Measurements from ENCODE around the gene SSNA1. TPM values are rescaled to one million over a fixed set of nuclear protein-coding genes. Genes with fewer than 3 reads are reported as not detected.

Gene SSNA1
- total RNA-seq, 1 donor from 2014 or later = 123 TPM

DNA sequence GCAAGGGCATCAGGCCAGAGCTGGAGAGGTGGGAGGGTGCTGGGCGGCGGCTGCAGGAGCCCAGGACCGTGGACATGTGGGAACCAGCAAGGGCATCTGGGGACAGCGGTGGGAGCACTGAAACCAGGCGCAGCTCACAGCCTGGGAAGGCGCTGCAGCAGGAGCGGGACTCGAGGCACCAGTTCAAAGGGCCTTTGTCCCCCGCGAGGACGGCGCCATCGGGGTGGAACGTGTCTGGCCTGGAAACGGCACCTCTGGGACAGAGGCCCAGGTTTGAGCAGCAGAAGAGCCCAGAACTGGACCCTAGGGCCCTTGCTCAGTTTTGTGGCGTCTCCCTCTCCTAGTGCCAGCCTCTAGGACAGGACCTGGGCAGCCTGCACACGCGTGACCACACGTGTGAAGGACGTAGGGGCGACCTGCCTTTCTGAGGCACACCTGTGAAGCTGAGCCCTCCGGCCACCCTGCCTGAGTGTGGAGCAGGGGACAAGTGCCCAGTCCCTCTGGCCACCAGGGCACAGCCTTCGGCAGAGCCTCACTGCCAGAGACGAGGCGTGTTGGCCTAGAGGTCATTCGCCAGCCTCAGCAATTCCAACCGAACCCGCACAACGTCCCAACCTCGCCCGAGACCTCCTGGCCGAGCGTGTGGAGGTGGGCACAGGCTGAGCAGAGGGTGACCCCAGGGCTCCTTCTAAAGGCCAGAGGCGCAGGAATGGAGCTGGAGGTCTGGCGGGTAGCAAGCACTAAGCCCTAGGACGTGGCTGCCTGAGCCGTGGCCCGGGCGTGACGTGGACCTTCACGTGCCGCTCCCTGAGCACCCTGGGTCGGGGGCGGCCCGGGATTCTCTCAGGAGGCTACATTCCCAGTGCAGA lies 14.4 kb upstream of the SSNA1 start:
- Histone ChIP-seq H3K27me3 (no peaks in the 10 kb centered on the region), H3K4me3 (no peak overlapping the region), H3K27ac (no peak overlapping the region), H3K36me3 (peaks cover 3 to 5% of the 10 kb centered on the region in 2 donors), H3K4me1 (peaks cover 3 to 6% of the 10 kb centered on the region in 2 donors), H3K9me3 (no peaks in the 10 kb centered on the region)
- TF ChIP-seq, protein P1, sequence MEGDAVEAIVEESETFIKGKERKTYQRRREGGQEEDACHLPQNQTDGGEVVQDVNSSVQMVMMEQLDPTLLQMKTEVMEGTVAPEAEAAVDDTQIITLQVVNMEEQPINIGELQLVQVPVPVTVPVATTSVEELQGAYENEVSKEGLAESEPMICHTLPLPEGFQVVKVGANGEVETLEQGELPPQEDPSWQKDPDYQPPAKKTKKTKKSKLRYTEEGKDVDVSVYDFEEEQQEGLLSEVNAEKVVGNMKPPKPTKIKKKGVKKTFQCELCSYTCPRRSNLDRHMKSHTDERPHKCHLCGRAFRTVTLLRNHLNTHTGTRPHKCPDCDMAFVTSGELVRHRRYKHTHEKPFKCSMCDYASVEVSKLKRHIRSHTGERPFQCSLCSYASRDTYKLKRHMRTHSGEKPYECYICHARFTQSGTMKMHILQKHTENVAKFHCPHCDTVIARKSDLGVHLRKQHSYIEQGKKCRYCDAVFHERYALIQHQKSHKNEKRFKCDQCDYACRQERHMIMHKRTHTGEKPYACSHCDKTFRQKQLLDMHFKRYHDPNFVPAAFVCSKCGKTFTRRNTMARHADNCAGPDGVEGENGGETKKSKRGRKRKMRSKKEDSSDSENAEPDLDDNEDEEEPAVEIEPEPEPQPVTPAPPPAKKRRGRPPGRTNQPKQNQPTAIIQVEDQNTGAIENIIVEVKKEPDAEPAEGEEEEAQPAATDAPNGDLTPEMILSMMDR (IDR thresholded peaks at IDR 0.05) = no peak
- no peak for DNase-seq (ENCODE audit: low spot score in 2 of 2)
- intact Hi-C loops (cut with DNase I) = no loop called here

DNA sequence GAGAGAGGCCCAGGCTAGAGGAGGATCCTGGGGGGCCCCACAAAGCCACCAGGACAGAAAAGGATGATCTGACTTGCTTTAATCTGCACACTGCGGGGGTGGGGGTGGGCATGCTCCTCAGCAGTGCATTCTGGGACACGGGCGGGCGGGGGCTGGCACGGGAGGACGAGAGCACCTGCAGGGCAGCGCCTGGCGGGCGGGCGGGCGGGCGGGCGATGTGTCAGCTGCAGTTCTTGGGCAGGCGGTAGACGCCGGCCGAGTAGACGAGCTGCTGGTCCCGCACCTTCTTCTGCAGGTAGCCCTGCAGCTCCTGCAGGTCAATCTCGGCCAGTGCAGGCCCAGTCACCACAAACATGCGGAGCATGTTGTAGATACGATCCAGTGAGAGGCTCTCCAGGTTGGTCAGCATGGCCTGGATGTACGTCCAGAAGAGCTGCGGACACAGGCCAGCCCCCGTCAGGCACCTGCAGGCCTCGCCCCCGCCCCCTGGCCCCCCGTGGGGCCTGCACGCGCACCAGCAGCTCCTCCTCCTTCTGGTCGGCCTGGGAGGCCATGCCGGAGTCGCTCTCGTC lies 13.7 kb upstream of the SSNA1 start:
- intact Hi-C loops (cut with DNase I) = no loop called here
- no peak overlapping the region for H3K27ac ChIP-seq
- DNase-seq (ENCODE audit: low spot score in 2 of 2) = no peak
- no peaks in the 10 kb centered on the region for H3K27me3 ChIP-seq
- peaks cover 11 to 13% of the 10 kb centered on the region in 2 donors for H3K36me3 ChIP-seq
- no peaks in the 10 kb centered on the region for H3K4me1 ChIP-seq
- no peak overlapping the region for H3K4me3 ChIP-seq
- no peaks in the 10 kb centered on the region for H3K9me3 ChIP-seq
- TF ChIP-seq, protein P1 (IDR thresholded peaks at IDR 0.05) = no peak

DNA sequence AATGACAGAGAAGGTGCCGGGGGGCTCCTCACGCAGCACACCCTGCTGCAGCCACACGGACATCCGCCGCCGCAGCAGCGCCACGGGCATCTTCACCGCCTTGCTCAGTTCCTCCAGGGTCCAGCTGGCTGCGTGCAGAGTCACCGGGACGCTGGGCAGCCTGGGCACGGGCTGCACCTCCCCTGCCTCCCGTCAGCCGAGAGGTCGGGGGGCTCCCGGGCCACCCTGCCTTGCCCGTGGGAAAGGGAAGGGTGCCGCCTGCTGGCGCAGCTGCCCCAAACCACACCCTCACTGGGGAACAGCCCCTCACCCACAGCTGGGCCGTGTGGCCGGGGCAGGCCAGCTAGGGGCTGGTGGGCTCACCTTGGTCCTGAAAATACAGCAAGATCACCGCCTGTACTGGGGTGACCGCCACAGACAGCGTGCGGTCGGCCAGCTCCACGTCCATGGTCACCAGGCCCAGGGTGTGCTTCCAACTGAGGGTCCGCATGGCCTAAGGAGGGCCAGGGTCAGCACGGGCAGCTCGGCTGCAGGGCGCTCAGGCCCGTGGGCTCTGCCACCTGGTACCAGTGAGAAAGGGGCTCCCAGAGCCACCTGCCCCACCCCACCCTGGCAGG lies 13.0 kb upstream of the SSNA1 start:
- intact Hi-C loops (cut with DNase I) = no loop called here
- Histone ChIP-seq H3K36me3 (peaks cover 18 to 19% of the 10 kb centered on the region in 2 donors), H3K27me3 (no peaks in the 10 kb centered on the region), H3K9me3 (no peaks in the 10 kb centered on the region), H3K4me1 (no peaks in the 10 kb centered on the region), H3K4me3 (no peak overlapping the region), H3K27ac (no peak overlapping the region)
- TF ChIP-seq, protein P1 (IDR thresholded peaks at IDR 0.05) = no peak
- no peak for DNase-seq (ENCODE audit: low spot score in 2 of 2)

DNA sequence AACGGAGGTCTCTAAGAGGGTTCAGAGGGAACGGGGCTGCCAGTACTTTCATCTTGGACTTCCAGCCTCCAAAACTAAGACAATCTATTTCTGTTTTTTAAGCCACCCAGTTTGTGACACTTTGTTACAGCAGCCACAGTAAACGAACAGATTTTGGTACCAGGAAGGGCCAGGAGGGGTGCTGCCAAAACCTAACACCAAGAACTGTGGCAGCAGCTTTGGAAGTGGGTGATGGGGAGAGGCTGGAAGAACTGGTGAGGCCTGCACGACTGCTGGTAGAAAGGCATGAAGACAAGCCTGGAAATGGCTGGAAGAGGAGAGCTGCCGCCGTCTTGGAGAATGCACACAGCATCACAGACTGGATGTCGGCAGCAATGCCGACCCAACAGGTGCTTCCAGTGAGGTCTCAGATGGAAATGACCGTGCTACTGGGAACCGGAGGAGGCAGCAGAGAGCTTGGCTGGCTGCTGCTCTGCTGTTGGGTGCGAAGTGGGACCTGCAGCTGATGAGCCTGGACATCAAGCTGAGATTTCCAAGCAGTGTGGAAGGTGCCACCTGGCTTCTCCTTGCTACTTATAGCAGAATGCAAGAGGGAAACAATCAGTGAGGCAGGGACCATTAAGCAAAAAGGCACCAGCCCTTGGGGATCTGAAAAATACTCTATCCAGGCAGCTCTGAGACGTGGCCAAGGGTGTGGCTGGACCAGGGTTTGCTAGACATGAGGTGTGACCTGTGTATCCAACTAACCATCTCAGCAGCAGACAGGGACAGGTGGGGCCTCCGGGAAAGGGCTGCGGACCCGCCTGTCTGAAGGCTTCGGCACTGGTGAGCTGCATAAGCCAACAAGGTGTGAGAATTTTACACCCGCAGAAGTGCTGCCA lies 11.9 kb upstream of the SSNA1 start:
- H3K4me3 ChIP-seq = no peak overlapping the region
- no peaks in the 10 kb centered on the region for H3K4me1 ChIP-seq
- intact Hi-C loops (cut with DNase I) = no loop called here
- H3K27ac ChIP-seq = no peak overlapping the region
- H3K36me3 ChIP-seq = peaks cover 29 to 30% of the 10 kb centered on the region in 2 donors
- no peaks in the 10 kb centered on the region for H3K9me3 ChIP-seq
- H3K27me3 ChIP-seq = no peaks in the 10 kb centered on the region
- TF ChIP-seq, protein P1 (IDR thresholded peaks at IDR 0.05) = peak in 1 of 3 experiments; percentile 21
- no peak for DNase-seq (ENCODE audit: low spot score in 2 of 2)

DNA sequence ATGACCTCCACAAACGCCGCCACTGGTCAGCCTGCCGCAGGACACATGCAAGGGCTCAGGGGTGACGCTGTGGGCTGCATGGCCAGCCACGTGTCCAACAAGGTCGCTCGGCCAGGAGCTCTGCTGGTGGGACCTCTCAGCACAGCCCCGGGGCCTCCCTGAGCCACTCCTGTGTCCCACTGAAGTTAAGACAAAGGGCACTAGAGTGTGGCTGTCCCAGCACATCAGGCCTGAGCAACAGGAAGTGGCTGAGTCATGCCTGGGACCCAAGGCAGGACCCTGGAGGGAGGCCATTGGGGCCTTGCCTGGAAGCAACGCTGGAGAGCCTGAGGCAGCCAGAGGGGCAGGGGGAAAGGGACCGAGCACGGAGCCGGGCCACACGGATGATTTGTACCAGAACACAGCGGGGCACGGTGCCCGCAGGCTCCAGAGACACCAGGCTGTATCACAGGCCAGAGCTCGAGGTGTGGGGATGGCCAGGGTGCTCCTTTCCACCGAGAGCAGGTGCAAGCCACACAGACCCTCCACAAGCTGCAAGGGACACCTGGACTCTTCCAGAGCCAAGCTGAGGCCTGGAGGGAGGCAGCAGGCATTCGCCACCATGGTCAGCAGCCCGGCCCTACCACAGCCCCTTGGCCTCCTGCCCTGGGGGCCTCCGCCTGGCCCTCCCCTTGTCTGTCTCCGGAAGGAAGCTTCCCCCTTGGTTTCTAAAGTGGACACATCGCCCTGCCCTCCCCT lies 10.1 kb upstream of the SSNA1 start:
- TF ChIP-seq, protein P1 (IDR thresholded peaks at IDR 0.05) = no peak
- no peak overlapping the region for H3K27ac ChIP-seq
- no peaks in the 10 kb centered on the region for H3K9me3 ChIP-seq
- no peak overlapping the region for H3K4me3 ChIP-seq
- intact Hi-C loops (cut with DNase I) = no loop called here
- H3K4me1 ChIP-seq = no peaks in the 10 kb centered on the region
- no peaks in the 10 kb centered on the region for H3K27me3 ChIP-seq
- H3K36me3 ChIP-seq = peaks cover 46 to 48% of the 10 kb centered on the region in 2 donors
- DNase-seq (ENCODE audit: low spot score in 2 of 2) = no peak
